Metanephros (tissue), 1 donor: ENCODE measurements around the gene ZNF385C. TPM values are rescaled to one million over a fixed set of nuclear protein-coding genes. Genes with fewer than 3 reads are reported as not detected.

Experiments
- total RNA-seq: library from RNA; depleted of rRNA; stranded (reverse); fragments of >200 nt; gene quantifications from one replicate; pipeline ENCODE4 v1.2.3, GENCODE V29; 2014

ZNF385C gene
- total RNA-seq: 1.5 TPM

GRCh38 chr17:42097691-42098631, at the start of gene ZNF385C:
Gene ZNF385C, minus strand, starts transcription at chr17:42098473. Its CDS starts 35,417 bp downstream, at chr17:42063056.

GRCh38 chr17:42122371-42123303, 24.4 kb upstream of the ZNF385C start, which contains the start of gene HSPB9:
Gene HSPB9, plus strand, starts transcription at chr17:42122804. Its CDS starts 47 bp downstream, at chr17:42122851.

GRCh38 chr17:42120770-42121769, 22.8 kb upstream of the ZNF385C start, which contains the start of gene KAT2A:
Gene KAT2A, minus strand, starts transcription at chr17:42121367. Its CDS starts 63 bp downstream, at chr17:42121304.

GRCh38 chr17:42112552-42113176, 14.4 kb upstream of the ZNF385C start, which contains the start of gene DHX58:
Gene DHX58, minus strand, starts transcription at chr17:42112714. Its CDS starts 822 bp downstream, at chr17:42111892.

GRCh38 chr17:42050393-42051012, 47.8 kb downstream of the ZNF385C start, which contains the start of gene C17orf113:
Gene C17orf113, minus strand, starts transcription at chr17:42050601. Its CDS starts 7,225 bp downstream, at chr17:42043376.

GRCh38 chr17:42019509-42020404, 78.5 kb downstream of the ZNF385C start, which contains the start of gene NKIRAS2:
Gene NKIRAS2, plus strand, starts transcription at chr17:42020090. Its CDS starts 1,488 bp downstream, at chr17:42021578.

GRCh38 chr17:42016941-42017865, 81.1 kb downstream of the ZNF385C start, which contains the start of gene DNAJC7:
Gene DNAJC7, minus strand, starts transcription at chr17:42017439. Its CDS starts 23 bp downstream, at chr17:42017416.

Other genes with a start within 250 kb of the ZNF385C start
- 38.2 TPM for gene KLHL11, start 233.1 kb downstream of the ZNF385C start, total RNA-seq
- gene ACLY, start 179.5 kb downstream of the ZNF385C start, total RNA-seq: 82.0 TPM
- 1.9 TPM for gene ODAD4, start 167.9 kb downstream of the ZNF385C start, total RNA-seq
- gene CNP, start 131.7 kb downstream of the ZNF385C start, total RNA-seq: 46.5 TPM
- gene DNAJC7, start 81.0 kb downstream of the ZNF385C start, total RNA-seq: 76.5 TPM
- 38.9 TPM for gene NKIRAS2, start 78.4 kb downstream of the ZNF385C start, total RNA-seq
- 6.7 TPM for gene C17orf113, start 47.9 kb downstream of the ZNF385C start, total RNA-seq
- gene DHX58, start 14.2 kb upstream of the ZNF385C start, total RNA-seq: 10.0 TPM
- gene KAT2A, start 22.9 kb upstream of the ZNF385C start, total RNA-seq: 34.3 TPM
- 0.23 TPM for gene HSPB9, start 24.3 kb upstream of the ZNF385C start, total RNA-seq
- 80.1 TPM for gene RAB5C, start 56.5 kb upstream of the ZNF385C start, total RNA-seq
- gene KCNH4, start 82.7 kb upstream of the ZNF385C start, total RNA-seq: not detected
- gene HCRT, start 87.0 kb upstream of the ZNF385C start, total RNA-seq: not detected
- 23.6 TPM for gene GHDC, start 96.0 kb upstream of the ZNF385C start, total RNA-seq
- gene STAT5B, start 177.9 kb upstream of the ZNF385C start, total RNA-seq: 53.7 TPM
- 24.3 TPM for gene STAT5A, start 190.0 kb upstream of the ZNF385C start, total RNA-seq